Measurements from ENCODE around the gene FARS2.

Gene FARS2

DNA sequence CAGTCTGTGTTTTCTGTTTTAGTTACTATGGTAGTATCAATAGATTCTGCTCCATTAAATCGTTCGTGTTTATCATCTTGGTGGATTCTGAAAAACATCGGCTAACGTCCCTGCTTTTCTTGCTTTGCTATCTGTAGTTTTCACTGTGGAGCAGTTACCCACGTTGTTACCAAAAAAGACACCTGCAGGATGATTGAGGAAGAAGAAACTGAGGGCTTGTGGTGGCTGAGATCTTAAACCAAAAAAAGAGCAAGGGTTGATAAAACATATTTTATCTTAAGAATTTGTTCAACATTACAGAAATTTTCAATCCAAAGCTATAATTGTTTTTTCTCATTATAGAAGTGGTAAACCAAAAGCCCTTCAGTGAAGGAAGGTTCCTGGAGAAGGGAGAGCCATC, 166.3 kb downstream of the FARS2 start:
- no peak for DNase-seq

DNA sequence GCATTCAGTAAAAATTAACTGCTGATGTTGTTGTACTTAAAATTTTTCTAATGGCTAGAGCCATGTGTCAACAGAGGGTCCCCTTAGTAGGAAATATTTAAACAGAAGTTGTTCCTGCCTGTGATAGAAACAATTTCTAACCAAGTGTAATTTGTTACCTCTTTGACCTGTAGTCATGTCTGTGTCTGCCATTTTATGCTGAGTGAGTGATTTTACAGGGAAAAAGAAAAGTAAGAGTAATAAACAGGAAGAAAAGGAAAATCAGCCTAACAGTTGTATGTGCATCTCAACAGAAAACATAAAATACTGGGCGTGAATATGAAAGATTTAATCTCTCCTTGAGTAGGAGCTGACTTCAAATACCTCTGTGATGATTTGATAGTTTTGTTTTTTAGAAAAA, 172.0 kb downstream of the FARS2 start:
- DNase-seq, result no peak

DNA sequence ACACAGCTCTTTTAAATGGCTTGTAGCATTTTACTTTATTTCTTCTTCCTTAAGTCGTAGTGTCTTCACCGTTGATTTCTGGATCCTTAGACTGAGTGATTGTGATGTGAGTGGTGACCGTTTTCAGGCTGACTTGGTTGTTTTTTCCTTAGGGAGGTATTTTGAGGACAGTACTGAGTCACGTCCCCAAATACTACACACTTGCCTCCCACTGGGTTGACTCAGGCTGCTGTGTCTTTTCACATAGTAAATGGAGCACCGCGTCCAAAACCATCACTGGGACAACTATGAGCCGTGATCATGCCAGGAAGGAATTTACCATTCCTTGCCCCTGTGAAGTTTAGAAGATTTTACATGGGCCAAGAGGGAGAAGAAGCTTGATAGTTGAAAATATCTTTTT, 174.1 kb downstream of the FARS2 start:
- DNase-seq, result no peak

DNA sequence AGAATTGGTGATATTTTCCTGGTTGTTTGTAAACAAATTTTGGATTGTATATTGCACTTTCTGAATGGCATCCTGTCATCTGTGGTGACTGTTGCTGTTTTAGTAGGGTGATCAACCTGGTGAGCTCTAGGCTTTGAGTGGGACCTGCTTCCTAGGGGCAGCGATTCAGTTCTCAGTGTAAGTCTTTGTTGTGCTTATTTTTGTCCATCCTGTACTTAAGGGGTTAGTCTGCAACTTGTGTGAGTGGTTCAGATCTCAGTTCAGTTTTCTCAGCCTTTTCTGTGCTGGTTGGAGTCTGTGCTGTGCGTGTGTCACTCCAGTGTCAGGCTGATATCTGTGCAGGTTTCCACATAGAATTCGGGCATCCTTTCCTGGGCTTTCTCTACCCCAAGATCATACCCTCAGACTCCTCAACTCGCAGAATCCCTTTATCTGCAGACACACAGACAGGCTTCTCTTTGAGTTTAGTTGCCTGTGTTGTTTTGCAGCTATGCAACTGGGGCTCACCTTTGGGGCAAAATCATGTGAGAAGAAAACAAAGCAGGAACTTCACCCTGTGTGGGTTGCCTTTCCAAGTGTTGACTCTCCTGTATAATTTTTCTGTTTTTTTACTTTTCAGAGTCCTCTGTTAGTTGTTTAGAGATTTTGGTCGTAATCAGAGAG, 177.7 kb downstream of the FARS2 start:
- DNase-seq, result no peak

DNA sequence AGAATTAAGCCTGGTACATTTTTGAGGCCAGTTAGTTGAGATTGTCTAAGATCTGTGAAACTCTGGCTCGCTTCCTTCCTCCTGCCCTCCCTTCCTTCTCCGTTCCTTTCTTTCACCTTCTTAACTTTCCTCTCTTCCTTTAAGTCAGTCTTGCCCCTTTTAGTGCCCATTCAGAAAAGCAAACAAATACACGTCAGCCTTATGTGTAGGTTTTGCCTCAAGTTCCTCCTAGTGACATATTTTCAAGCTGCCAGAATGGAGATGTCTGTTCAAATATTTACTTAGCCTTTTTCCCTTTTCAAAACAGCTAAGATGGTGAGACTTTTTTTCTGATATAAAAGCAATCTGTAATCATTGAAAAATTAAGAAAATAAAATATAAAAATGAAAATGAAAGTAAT, 178.4 kb downstream of the FARS2 start:
- DNase-seq, result no peak

DNA sequence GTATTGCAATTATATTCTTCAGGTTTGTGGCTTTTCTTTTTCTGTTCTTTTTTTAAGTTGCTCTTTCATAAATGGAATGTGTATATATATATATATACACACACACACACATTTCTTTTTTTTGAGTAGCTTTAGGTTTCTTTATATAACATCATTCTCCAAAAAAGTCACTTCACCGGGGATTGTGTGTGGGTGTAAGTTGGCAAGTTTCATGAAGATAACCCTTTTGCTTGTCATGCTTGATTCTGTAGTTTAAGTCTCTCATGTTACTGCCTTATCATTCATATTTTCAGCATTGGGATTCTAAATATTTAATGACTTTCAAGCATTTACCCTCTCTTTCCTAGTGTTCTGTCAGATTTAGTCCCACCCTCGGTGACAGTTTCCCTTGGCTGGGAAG, 181.0 kb downstream of the FARS2 start:
- no peak for DNase-seq

DNA sequence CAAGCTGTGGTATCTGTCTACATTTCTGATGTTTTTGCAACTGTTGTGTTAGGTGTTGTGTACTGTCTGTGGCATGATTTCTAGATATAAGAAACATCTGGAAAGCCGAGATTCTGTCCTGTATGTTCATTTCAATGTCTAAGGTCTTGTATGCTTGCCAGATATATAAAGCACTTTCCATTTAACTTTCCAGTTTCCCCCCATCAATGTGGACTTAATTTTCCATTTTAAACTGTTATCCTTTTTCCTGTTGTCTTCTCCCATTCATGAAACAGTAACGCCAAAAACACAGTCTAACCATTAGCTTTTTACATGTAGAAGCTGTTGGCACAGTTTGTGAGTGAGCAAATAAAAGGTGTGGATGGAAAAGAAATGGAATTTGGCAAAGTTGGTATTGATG, 181.6 kb downstream of the FARS2 start:
- no peak for DNase-seq

DNA sequence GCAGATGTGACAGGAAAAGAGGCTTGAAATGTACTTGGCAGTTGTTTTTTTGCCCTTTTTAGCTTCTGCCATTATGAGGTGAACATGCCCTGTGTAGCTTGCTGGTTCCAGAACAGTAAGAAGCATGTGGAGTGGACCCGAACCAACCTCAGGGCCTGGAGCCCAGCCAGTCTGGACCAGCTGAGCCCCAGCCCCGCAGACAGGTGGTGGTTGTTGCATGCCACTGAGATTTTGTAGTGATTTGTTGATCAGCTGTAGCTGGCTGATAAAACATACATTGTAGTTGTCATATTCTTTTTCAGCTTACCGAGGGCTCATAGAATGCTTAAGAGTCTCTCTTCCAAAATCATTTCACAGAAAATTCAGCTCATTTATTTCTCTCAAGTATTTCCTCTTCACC, 182.2 kb downstream of the FARS2 start:
- no peak for DNase-seq

DNA sequence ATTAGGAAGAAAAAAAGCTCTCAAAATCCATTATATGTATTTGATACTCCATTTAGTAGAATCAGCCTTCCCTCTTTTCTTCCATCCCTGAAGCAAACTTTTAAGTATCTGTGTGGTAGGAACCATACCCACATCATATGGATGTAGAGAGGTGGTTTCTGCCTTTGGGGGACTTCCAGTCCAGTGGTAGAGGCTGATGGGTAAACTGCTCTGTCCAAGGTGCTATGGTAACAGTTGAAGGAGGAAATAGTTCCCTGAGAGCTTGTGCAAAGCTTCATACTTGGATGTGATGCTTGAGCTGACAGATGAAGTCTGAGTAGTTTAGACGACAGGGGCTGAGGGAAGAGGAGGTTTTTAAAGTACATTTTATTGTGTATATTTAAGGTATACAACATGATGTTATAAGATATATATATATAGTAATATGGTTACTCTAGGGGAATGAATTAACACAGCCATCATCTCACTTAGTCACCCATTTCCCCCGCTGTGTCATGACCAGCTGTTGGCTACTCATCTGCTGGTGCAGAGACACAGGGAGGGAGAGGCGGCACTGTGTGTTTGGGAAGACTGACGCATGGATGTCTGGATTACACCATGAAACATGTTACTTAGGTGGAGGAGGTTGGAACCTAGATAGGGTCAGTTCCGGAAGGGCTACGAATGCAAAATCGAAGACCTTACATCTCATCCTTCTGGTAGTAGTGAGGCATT, 185.2 kb downstream of the FARS2 start:
- no peak for DNase-seq

DNA sequence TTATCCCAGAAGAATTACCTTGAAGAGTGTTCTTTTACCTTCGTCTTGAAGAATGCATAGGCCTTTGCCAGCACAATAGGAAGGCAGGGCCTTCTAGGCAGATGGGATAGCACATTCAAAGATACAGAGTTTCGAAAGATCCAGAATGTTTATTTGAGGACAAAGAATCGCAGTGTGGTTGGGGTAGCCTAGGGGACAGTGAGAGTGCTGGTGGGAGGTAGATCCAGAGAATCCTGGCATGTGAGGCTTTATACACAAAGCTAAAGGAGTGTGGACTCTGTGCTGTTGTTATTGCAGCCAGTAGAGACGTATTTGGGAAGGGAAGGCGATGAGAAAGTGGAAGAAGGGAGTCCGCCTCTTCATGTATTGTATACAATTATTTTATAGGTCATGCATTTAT, 186.6 kb downstream of the FARS2 start:
- no peak for DNase-seq

DNA sequence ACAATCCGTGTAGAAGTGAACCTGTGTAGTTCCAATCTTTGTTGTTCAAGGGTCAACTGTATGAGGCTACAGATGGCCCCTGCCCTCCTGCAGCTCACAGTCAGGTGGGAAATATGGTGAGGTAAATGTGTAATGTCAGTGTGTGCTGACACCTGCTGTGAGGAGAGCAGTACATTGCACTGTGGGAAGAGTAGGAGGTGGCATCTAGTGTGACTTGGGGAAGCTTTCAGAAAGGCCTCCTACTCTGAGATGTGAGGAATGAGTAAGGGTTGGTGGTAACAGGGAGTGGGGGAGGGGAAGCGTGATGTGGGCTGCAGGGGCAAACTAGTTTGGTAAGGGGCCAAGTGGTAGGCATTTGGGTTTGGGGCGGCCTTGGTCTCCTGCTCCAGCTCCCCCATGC, 188.8 kb downstream of the FARS2 start:
- DNase-seq, result no peak

DNA sequence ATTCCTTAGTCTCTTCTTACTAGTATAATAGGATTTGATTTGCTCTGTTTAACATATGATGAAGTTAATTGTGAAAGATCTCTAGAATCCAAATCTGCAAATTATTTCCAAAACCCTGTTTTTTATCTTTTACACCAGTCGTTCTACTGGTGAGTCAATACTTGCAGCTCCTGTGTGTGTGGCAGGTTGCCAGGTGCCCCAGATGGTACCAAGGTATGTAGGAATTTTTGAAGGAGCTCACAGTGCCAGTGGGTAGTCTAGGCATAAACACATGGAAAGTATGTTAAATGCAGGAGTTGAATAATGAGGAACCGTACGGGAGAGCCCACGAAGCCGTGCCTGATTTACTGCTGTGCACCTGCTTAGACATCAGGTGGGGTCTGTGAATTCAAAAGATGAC, 192.2 kb downstream of the FARS2 start:
- no peak for DNase-seq

DNA sequence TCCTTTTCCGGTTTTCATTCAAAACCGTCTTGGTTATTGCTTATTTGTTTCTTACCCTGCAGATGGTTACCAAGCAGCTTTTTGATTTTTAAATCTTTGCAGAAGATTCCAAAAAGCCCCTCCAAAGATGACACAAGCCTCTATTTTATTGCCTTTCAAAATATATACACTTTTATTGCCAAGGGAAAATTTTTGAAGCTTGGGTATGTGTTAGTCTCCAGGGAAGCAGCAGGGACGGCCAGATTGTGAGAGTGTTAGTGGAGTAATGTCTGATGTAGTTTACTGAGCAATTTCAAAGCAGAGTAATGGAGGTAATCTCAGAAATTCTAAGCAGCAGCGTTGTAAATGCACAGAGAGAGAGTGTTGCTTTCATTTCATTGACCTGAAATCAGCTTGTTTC, 193.8 kb downstream of the FARS2 start:
- no peak for DNase-seq

DNA sequence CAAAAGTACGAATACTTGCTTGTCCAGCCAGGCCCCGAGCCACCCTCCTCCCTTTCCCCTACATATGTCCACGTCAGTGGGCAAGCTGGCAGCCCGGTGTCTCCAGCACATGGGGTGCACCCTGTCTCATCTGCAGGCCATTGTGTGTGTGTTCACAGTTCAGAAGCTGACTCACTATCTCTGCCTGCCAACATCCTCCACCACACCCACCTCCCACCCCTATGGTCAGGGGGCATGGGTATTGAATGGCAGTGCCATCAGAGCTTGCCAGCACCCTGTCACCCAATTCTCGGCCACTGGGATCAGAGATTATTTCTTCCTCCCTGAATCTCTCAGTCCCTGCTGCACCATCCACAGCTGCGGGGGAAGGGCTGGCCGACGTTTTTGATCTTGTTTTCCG, 195.7 kb downstream of the FARS2 start:
- no peak for DNase-seq

DNA sequence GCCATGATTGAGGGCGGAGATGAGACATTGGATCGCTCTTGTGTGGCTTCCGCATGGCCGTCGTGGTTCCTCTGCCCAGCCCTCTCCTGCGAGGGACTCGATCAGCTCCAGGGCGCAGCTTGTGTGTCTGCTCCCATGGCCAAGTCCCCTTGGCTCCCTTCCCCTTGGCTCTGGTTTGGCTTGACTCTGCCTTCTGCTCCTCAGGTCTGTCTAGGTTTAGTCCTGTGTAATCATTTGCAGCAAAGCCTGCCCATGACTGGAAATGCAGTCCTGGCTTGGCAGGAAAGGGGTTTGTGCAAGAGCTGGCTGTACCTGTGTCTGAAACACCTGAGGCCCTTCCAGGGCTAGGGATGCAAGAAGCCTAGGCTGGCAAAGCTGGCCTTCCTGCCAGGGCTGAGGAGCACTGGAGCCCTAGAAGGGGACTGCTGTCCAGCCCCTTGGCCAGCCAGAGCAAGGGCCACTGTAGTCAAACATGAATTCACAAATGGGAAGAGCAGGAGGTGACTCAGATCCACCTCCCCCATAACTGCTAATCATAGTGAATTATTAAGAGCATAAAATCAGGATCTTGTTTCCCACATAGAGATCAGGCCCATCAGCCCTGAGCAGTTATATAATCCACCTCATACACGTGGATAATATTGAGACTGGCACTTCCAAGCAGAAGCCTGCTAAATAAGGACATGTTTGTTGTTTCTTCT, 196.8 kb downstream of the FARS2 start:
- no peak for DNase-seq

DNA sequence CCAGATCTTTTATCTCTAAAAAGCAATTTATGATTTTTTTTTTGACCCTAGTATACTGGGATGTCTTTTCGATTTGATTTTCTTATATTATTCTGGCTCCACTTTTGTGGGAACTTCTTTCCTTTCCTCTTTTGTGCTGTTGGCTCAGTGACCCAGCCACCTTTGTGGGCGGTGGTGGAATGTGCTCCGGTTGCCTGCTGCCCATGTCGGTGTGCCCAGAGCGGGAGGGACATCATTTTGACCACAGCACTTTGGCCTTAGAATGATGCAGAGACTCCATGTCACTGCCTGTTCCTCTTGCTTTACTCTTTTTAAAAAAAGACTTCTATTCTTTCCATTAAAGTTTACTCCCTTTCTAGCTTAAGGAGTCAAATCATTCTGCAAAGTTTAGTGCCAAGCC, 198.0 kb downstream of the FARS2 start:
- no peak for DNase-seq

DNA sequence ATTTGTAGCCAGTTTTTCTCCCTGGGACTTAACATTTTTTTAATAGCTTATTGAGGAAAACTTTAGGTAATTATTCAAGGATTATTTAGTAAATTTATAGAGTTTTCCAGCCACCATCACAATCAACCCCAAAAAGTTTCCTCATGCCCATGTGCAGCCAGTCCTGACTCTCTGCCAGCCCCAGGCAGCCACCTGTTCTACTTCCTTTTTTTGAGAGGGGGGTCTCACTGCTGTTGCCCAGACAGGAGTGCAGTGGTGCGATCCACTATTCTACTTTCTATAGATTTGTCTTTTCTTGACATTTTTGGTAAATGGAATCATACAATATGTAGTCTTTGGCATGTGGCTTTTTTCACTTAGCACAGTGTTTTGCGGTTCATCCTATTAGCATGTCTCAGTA, 200.1 kb downstream of the FARS2 start:
- DNase-seq, result no peak

DNA sequence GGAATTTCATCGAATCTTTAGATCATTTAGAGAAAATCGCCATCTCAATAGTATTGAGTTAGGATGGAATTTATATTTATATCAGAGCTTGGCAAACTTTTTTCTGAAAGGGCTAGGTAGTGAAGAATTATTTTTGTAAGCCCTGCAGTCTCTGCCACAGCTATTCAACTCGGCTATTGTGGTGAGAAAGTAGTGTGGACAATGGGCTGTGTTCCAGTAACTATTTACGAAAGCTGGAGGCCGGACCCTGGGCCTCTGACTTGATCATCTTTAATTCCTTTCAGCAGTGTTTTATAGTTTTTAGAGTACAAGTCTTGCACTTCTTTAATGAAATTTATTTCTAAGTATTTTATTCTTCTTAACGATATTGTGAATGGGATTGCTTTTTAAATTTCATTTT, 201.5 kb downstream of the FARS2 start:
- no peak for DNase-seq

DNA sequence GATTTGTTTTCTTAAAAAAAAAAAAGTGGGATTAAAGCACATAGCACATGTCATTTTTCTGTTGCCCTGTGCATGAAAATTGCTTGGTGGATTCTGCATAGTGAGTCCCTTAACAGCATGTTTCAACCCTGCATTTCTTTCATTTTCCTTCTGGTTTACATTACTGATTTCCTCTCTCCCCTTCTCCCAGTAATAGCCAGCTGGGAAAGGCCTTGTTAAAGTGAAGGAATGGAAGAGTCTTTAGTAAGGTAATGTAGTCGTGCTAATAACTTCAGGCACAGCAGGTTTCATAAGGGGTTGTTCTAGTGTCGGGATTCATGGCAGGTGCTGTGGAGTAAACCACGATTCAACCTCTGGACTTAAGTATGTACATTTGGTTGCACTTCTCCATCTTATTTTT, 202.4 kb downstream of the FARS2 start:
- DNase-seq, result no peak

DNA sequence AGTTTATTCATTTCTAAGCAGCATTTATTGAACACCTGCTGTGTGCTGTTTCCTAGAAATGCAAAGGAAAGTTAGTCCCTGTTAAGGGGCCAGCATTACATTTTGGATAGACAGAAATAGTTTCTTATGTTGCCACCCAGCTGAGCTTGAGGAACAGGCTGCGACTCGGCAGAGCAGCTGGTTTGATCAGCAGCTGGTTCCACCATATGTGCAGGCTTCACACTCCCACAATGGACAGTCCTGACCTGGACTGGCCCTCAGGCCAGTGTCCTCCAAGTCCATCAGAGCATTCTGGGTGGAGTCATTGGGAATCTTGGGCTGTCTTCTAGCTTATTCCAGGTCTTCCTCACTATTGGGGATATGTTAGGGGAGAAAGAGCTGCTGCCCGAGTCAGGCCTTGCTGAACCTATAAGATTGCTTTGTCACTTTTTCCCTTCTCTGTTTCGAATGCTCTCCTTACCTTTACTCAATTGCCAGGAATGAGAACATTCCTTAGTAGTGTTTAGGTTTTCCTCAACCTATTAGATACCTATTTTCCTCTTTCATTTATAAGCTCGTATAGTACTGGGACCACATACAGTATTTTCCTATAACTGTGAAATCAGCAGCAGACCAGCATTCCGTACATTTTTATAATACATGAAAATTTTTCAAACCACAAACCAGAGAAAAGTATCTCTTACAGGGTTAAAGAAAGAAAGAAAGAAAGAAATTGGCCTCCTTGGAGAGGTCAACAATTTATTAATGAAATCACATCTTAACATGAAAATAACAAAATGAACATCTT, 203.0 kb downstream of the FARS2 start:
- no peak for DNase-seq

DNA sequence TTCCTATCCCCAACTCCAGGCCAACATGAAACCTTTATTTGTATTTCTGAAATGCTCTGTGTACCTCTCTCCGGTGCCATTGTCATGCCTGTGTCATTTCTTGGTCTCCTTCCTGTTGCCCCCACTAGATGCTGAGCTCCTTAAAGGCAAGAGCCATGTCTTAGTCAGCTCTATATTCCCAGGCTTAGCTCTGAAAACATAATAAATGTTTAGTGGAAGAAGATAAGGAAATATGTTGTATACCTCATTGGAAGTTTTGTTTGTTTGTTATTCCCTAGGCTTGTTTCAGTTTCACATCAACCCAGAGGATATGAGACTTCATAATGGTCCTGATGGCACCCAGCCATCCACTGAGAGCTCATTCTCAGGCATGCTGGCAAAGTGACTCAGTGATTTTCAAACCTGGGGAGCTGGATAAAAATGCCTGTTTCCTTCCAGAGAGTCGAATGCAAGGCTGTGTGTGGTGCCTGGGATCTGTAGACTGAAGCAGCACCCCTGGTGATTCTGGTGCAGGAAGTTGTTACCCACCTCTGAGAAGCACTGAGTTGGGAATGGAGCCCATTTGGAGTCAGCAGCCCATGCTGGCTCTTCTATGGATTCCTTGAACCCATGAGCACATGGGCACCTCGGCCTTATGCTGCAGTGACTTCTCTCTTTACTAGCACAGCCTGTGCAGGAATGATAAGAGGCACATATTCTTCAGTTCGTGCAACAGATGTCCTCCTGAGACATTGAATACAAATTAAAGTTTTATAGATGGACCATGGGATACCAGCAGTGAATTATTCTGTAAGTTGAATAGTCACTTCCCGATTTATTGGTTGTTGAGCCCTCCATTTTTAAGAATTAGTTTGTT, 205.2 kb downstream of the FARS2 start:
- DNase-seq, result no peak

DNA sequence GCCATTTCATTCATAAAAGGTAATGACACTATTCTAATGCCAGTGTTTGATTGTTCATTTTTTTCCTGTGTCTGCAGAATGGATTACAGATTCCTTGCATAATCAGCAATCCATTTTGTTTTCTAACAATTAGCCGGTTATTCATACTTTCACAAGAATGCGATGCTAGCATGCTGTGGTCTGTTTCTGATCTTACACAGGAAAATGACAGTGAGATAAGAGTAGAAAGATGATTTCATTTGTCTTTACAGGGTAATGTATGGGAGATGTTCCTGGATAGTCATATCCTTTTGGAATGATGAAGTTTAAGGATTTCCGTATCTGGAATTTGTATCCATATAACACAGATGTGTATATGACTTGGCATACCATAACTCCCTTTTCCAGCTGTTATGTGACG, 207.3 kb downstream of the FARS2 start:
- DNase-seq, result no peak

Data from CD4-positive, alpha-beta T cell treated with Interleukin-4 for 1 hour (primary cell).